ENCODE data around the gene LRRC28. TPM values are rescaled to one million over a fixed set of nuclear protein-coding genes. Genes with fewer than 3 reads are reported as not detected.

The LRRC28 gene
- total and polyA plus RNA-seq, 10 of the 15 experiments (the other 5 are each of a cell fraction or from before 2014, with no cell fraction given) = 21.3 to 54.9 (median 27.7) TPM

GRCh38 chr15:99324082-99324620 is 72.9 kb downstream of the LRRC28 start (continued):
- TF ChIP-seq PAX8 (IDR thresholded peaks at IDR 0.05) = no peak
- TF ChIP-seq, protein P1, sequence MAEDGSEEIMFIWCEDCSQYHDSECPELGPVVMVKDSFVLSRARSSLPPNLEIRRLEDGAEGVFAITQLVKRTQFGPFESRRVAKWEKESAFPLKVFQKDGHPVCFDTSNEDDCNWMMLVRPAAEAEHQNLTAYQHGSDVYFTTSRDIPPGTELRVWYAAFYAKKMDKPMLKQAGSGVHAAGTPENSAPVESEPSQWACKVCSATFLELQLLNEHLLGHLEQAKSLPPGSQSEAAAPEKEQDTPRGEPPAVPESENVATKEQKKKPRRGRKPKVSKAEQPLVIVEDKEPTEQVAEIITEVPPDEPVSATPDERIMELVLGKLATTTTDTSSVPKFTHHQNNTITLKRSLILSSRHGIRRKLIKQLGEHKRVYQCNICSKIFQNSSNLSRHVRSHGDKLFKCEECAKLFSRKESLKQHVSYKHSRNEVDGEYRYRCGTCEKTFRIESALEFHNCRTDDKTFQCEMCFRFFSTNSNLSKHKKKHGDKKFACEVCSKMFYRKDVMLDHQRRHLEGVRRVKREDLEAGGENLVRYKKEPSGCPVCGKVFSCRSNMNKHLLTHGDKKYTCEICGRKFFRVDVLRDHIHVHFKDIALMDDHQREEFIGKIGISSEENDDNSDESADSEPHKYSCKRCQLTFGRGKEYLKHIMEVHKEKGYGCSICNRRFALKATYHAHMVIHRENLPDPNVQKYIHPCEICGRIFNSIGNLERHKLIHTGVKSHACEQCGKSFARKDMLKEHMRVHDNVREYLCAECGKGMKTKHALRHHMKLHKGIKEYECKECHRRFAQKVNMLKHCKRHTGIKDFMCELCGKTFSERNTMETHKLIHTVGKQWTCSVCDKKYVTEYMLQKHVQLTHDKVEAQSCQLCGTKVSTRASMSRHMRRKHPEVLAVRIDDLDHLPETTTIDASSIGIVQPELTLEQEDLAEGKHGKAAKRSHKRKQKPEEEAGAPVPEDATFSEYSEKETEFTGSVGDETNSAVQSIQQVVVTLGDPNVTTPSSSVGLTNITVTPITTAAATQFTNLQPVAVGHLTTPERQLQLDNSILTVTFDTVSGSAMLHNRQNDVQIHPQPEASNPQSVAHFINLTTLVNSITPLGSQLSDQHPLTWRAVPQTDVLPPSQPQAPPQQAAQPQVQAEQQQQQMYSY (CRISPR knock-in tag; IDR thresholded peaks at IDR 0.05) = no peak
- TF ChIP-seq CBX5 (IDR thresholded peaks at IDR 0.05; ENCODE audit: low read depth) = peak; percentile 38; the same call in 1 of the 2 replicates
- no peak for TF ChIP-seq ZNF384 (IDR thresholded peaks at IDR 0.05; ENCODE audit: borderline replicate concordance, low read depth, low read length)
- TF ChIP-seq NR2C1 (IDR thresholded peaks at IDR 0.05) = no peak
- TF ChIP-seq, protein P2, sequence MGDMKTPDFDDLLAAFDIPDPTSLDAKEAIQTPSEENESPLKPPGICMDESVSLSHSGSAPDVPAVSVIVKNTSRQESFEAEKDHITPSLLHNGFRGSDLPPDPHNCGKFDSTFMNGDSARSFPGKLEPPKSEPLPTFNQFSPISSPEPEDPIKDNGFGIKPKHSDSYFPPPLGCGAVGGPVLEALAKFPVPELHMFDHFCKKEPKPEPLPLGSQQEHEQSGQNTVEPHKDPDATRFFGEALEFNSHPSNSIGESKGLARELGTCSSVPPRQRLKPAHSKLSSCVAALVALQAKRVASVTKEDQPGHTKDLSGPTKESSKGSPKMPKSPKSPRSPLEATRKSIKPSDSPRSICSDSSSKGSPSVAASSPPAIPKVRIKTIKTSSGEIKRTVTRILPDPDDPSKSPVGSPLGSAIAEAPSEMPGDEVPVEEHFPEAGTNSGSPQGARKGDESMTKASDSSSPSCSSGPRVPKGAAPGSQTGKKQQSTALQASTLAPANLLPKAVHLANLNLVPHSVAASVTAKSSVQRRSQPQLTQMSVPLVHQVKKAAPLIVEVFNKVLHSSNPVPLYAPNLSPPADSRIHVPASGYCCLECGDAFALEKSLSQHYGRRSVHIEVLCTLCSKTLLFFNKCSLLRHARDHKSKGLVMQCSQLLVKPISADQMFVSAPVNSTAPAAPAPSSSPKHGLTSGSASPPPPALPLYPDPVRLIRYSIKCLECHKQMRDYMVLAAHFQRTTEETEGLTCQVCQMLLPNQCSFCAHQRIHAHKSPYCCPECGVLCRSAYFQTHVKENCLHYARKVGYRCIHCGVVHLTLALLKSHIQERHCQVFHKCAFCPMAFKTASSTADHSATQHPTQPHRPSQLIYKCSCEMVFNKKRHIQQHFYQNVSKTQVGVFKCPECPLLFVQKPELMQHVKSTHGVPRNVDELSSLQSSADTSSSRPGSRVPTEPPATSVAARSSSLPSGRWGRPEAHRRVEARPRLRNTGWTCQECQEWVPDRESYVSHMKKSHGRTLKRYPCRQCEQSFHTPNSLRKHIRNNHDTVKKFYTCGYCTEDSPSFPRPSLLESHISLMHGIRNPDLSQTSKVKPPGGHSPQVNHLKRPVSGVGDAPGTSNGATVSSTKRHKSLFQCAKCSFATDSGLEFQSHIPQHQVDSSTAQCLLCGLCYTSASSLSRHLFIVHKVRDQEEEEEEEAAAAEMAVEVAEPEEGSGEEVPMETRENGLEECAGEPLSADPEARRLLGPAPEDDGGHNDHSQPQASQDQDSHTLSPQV (IDR thresholded peaks at IDR 0.05) = no peak
- TF ChIP-seq RB1 (IDR thresholded peaks at IDR 0.05; ENCODE audit: borderline replicate concordance) = no peak
- no peak for TF ChIP-seq NFXL1 (IDR thresholded peaks at IDR 0.05; ENCODE audit: borderline replicate concordance)
- TF ChIP-seq CBX3 (IDR thresholded peaks at IDR 0.05; ENCODE audit: borderline replicate concordance, low read depth) = no peak
- TF ChIP-seq MTA2 (IDR thresholded peaks at IDR 0.05; ENCODE audit: low read depth) = no peak
- TF ChIP-seq EGR1 (IDR thresholded peaks at IDR 0.05; ENCODE audit: borderline replicate concordance in 1 of 2, low read depth in 2 of 2, low read length in 2 of 2) = 0 out of 3 replicates have a peak, but pooled peaks of 1 of the 2 experiments have one; percentile 39
- no peak for TF ChIP-seq RAD21 (IDR thresholded peaks at IDR 0.05; ENCODE audit: insufficient read depth, low read depth, low read length)
- TF ChIP-seq JUND (IDR thresholded peaks at IDR 0.05; ENCODE audit: low read depth, low read length) = no peak
- no peak for TF ChIP-seq HSF1 (IDR thresholded peaks at IDR 0.05; ENCODE audit: low read depth, low read length)
- TF ChIP-seq RFX5 (IDR thresholded peaks at IDR 0.05; ENCODE audit: low read depth, low read length) = no peak
- no peak for TF ChIP-seq ZNF217 (IDR thresholded peaks at IDR 0.05)
- TF ChIP-seq SPI1 (IDR thresholded peaks at IDR 0.05; ENCODE audit: borderline replicate concordance, insufficient read depth, low read depth, low read length) = no peak
- no peak for TF ChIP-seq NBN (IDR thresholded peaks at IDR 0.05)
- no peak for TF ChIP-seq YBX1 (IDR thresholded peaks at IDR 0.05)
- no peak for TF ChIP-seq GATAD2B (conservative IDR thresholded peaks at IDR 0.05; ENCODE audit: low read depth)
- TF ChIP-seq KDM1A (IDR thresholded peaks at IDR 0.05; ENCODE audit: borderline replicate concordance) = no peak
- no peak for TF ChIP-seq ESRRA (IDR thresholded peaks at IDR 0.05; ENCODE audit: low read length)
- no peak for TF ChIP-seq CREM (IDR thresholded peaks at IDR 0.05; ENCODE audit: low read depth)
- no peak for TF ChIP-seq HDAC2 (IDR thresholded peaks at IDR 0.05)
